Left renal pelvis (tissue), 4 donors: ENCODE results near the gene PIANP. TPM values are rescaled to one million over a fixed set of nuclear protein-coding genes. Genes with fewer than 3 reads are reported as not detected.

Experiments used
- DNase-seq, 4 donors: peaks; one replicate each; pipeline ENCODE4 v3.0.0-alpha.2; 2013; ENCODE audit warnings: low read depth in 4 of 4, low spot score in 3 of 4
- polyA plus RNA-seq, 4 donors: library from polyadenylated mRNA; unstranded; fragments of 120-200 nt; gene quantifications; one replicate each; pipeline ENCODE4 v1.2.1, GENCODE V29; 2013; ENCODE audit not compliant: insufficient read length in 4 of 4

Gene PIANP
- polyA plus RNA-seq, 4 donors = 10.4 to 16.3 (median 14.3) TPM

- DNase-seq = no peak
These were observed 23.7 kb downstream of the PIANP start for GRCh38 chr12:6676962-6677361.

GRCh38 chr12:6672143-6672542 is 28.5 kb downstream of the PIANP start:
- no peak for DNase-seq

- no peak for DNase-seq
These were observed 32.9 kb downstream of the PIANP start for GRCh38 chr12:6667559-6668210.

DNA sequence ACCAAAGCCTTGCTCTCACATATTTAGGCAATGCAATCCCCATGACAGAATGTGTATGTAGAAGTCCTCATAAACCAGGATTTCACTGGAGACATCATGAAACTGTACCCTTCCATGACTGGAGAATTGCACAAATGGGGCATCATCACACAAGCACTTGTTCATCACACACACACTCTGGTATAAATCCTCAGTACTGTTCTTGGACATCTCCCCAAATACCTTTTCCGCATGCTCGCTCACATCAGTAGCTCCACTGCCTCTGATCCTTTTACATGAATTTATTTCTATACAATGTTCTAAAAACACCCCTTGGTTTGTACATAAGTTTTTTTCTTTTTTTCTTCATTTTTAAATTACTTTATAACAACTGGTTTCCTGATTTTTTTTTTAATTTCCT is 34.4 kb downstream of the PIANP start:
- DNase-seq = no peak

GRCh38 chr12:6664902-6665301 is 35.7 kb downstream of the PIANP start:
- no peak for DNase-seq

GRCh38 chr12:6662906-6663742 is 37.5 kb downstream of the PIANP start, which contains the start of gene ING4:
Gene ING4 (minus strand): TSS chr12:6663119. CDS start chr12:6663101, 18 bp downstream.
- DNase-seq = peak; percentile 97 to 99 (median 98)

GRCh38 chr12:6662602-6662905 is 38.1 kb downstream of the PIANP start:
- no peak for DNase-seq

DNA sequence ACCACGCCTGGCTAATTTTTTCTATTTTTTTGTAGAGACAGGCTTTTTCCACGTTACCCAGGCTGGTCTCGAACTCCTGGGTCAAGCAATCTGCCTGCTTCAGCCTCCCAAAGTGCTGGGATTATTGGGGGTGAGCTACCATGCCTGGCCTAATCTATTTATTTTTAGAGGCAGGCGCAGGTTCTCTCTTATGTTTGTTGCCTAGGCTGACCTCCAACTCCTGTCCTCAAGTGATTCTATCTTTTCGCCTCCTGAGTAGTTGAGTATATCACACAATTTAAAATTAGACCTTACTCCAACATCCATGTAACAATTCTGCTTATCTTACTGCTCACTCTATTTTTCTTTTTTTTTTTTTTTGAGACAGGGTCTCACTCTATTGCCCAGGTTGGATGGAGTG is 46.6 kb downstream of the PIANP start:
- no peak for DNase-seq

- no peak for DNase-seq
These were observed 47.3 kb downstream of the PIANP start for GRCh38 chr12:6653342-6653741.

DNA sequence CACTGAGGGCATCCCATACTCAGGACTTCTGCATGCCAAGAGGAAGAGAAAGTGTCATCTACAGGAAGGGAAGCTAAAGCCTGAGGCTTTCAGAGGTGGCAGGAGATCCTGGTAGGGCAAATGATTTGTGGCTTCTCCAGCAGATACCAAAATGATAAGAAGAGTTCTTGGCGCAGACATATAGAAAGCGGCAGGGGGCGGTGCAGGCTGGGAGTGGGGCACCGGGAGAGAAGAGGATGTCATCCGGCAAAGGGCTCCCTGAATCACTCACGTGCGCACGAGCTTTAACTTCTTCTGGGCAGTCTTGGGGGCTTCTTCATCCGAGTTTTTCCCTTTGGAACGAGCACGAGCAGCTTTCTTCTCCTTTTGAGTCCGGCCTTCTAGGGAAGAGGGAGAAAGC is 48.2 kb downstream of the PIANP start:
- DNase-seq = no peak

DNA sequence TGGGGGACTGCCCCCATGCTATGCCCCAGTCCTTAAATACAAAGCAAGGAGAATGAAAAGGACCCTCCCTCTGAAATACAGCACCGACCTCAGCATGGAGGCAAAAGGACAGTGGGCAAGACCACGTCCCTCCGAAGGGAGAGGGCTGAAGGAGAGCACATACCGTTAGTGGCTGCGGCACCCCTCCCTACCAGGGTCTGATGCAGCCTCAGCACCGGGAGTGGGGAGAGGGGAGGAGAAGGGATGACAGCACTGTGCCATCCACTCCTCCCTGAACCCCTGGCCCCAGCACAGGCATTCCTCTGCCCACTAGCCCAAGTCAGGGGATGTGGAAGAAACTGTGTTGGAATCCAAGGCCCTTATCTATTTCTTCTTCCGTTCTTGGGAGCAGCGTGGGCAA is 49.8 kb downstream of the PIANP start:
- DNase-seq = no peak

DNA sequence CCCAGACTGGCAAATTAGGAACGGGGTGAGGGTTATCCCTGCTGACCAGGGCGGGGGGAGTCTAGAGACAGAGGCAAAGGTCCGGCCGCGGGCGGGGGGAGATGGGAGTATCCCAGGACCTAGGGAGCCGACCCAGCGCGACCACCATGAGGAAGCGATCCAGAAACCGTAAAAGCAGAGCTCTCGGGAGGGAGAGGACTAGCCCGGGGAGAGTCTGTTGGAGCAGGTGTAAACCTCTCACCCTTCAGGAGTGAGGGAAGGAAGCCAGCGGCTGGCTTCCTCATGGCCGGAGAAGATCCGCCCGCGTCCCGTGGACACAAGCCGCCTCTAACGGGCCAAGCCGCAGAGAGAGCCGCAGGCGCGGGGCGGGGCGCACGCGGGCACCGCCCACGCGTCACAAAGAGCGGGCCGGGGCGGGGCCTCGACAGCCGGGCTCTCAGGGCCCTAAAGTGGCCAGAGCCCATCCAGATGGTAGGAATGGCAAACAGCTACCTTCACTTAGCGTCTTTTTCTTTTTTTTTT is 53.5 kb downstream of the PIANP start, which contains the start of gene ACRBP:
ACRBP (minus strand) TSS at position 350 of the 522 bp plus-strand sequence; CDS start at position 284, 66 bp downstream.
- DNase-seq = peak in 2 of 4 donors; percentile 51 to 61

DNA sequence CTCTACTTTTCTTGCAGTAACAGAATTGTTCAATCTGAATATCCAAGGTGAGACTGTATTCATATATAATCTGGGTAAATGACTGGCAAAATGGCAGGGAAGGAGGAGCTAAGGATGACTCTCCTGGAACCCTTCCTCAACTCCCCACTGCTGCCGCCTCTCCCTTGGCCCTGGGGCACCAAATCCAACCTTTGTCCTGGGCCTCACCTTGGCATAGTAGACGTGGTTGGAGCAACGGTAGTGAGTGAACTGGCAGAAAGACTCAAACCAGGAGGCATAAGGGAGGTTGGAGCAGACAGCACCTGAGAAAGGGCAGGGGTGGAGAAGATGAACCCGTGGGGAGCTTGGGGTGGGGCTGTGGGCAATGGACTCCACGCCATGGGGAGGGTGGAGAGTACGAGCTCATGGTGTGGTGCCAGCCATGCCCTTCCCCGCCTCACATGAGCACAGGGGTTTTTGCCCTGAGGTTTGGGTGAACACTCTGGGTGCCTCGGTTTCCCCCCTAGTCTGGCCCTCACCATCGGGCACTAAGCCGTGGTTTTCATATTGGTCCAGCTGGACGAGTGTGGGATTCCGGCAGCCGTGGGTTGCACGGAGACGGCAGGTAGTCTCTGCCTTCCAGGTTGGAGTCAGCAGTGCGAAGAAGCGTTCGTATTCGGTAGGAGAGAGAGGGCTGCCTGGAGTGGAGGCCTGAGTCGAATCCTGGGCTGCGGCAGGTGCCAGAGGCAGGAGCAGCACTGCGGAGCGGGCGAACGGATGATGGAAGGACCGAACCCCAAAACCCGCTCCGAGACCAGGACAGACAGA is 54.1 kb downstream of the PIANP start:
- no peak for DNase-seq

DNA sequence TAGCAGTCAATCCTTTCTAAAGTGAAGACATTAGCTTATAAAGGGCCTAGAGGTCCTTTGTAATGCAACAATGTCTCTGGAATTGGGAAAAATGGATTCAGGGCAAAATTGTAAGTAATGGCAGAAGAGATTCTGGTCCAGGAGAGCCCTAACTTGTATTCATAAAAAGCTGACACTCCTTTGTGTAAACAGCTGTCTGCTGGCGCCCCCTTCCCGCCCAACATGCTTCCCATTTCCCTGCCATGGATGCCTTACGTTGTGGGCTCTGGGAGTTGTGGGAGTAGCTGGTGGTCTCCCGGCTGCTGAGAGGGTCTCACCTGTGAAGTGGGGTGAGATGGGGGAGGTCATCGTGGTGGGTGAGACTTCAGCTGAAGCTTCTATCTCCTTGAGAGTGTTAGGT is 55.7 kb downstream of the PIANP start:
- no peak for DNase-seq

- no peak for DNase-seq
These were observed 56.4 kb downstream of the PIANP start for GRCh38 chr12:6644257-6644596.

Other genes starting within 250 kb of the PIANP start
- gene TAPBPL, start 248.8 kb downstream of the PIANP start, polyA plus RNA-seq = 10 to 100 TPM; 11.4 to 23.1 (median 16.9) TPM
- gene VAMP1, start 230.1 kb downstream of the PIANP start, polyA plus RNA-seq = 10 to 100 TPM; 10.1 to 11.9 (median 10.5) TPM
- gene MRPL51, start 207.6 kb downstream of the PIANP start, polyA plus RNA-seq = 100 to 1,000 TPM; 143 to 185 (median 168) TPM
- 10 to 100 TPM; 52.6 to 63.6 (median 61.8) TPM for gene NCAPD2, start 206.7 kb downstream of the PIANP start, polyA plus RNA-seq
- gene GAPDH, start 166.3 kb downstream of the PIANP start, polyA plus RNA-seq = 1,000 to 10,000 TPM; 1,094 to 2,101 (median 1,851) TPM
- 10 to 100 TPM; 11.8 to 23.9 (median 17.7) TPM for gene IFFO1, start 144.8 kb downstream of the PIANP start, polyA plus RNA-seq
- 10 to 100 TPM; 19.7 to 36.1 (median 26.3) TPM for gene NOP2, start 132.5 kb downstream of the PIANP start, polyA plus RNA-seq
- 100 to 1,000 TPM; 176 to 296 (median 281) TPM for gene CHD4, start 93.4 kb downstream of the PIANP start, polyA plus RNA-seq
- gene LPAR5, start 64.9 kb downstream of the PIANP start, polyA plus RNA-seq = 1 to 10 TPM; 1.1 to 2.2 (median 1.4) TPM
- 1 to 10 TPM; 3.1 to 6.8 (median 3.9) TPM for gene ACRBP, start 53.4 kb downstream of the PIANP start, polyA plus RNA-seq
- gene ING4, start 37.7 kb downstream of the PIANP start, polyA plus RNA-seq = 100 to 1,000 TPM in 3 of 4 donors, 10 to 100 TPM in 1; 96.8 to 126 (median 114) TPM
- 10 to 100 TPM; 75.0 to 94.3 (median 87.7) TPM for gene ZNF384, start 11.4 kb downstream of the PIANP start, polyA plus RNA-seq
- 10 to 100 TPM; 57.7 to 68.9 (median 66.8) TPM for gene COPS7A, start 23.2 kb upstream of the PIANP start, polyA plus RNA-seq
- 100 to 1,000 TPM; 156 to 226 (median 194) TPM for gene MLF2, start 52.3 kb upstream of the PIANP start, polyA plus RNA-seq
- 100 to 1,000 TPM; 503 to 684 (median 585) TPM for gene PTMS, start 65.5 kb upstream of the PIANP start, polyA plus RNA-seq
- 1 to 10 TPM in 2 of 4 donors, under 1 TPM in 2; 0.89 to 6.2 (median 2.1) TPM for gene LAG3, start 71.7 kb upstream of the PIANP start, polyA plus RNA-seq
- 10 to 100 TPM; 18.7 to 31.0 (median 26.5) TPM for gene CD4, start 88.7 kb upstream of the PIANP start, polyA plus RNA-seq
- gene GPR162, start 121.0 kb upstream of the PIANP start, polyA plus RNA-seq = 10 to 100 TPM; 26.1 to 31.5 (median 29.5) TPM
- 10 to 100 TPM; 27.5 to 80.9 (median 33.6) TPM for gene P3H3, start 127.6 kb upstream of the PIANP start, polyA plus RNA-seq
- 10 to 100 TPM in 1 of 4 donors, 1 to 10 TPM in 3; 4.4 to 14.0 (median 6.8) TPM for gene GNB3, start 140.1 kb upstream of the PIANP start, polyA plus RNA-seq
- gene CDCA3, start 150.5 kb upstream of the PIANP start, polyA plus RNA-seq = 10 to 100 TPM; 26.1 to 31.9 (median 27.9) TPM
- 10 to 100 TPM; 47.3 to 64.0 (median 61.0) TPM for gene USP5, start 151.3 kb upstream of the PIANP start, polyA plus RNA-seq
- gene TPI1, start 166.7 kb upstream of the PIANP start, polyA plus RNA-seq = 100 to 1,000 TPM; 328 to 571 (median 548) TPM
- gene SPSB2, start 172.5 kb upstream of the PIANP start, polyA plus RNA-seq = 10 to 100 TPM in 1 of 4 donors, 1 to 10 TPM in 3; 5.4 to 19.8 (median 7.3) TPM
- gene LRRC23, start 204.0 kb upstream of the PIANP start, polyA plus RNA-seq = 10 to 100 TPM in 3 of 4 donors, 1 to 10 TPM in 1; 8.6 to 19.2 (median 16.7) TPM
- 10 to 100 TPM; 10.5 to 16.4 (median 14.2) TPM for gene ENO2, start 213.8 kb upstream of the PIANP start, polyA plus RNA-seq
- gene ATN1, start 227.1 kb upstream of the PIANP start, polyA plus RNA-seq = 100 to 1,000 TPM in 3 of 4 donors, 10 to 100 TPM in 1; 97.0 to 158 (median 125) TPM
- gene RNU7-1, start 243.0 kb upstream of the PIANP start, polyA plus RNA-seq = not detected
- 100 to 1,000 TPM; 130 to 222 (median 167) TPM for gene C12orf57, start 243.2 kb upstream of the PIANP start, polyA plus RNA-seq